HG03108 (cell line): ENCODE data around the gene SLC17A1.
"Not testable (repeated sequence)": the region's sequence is repeated elsewhere in the genome, so short reads cannot be mapped to it uniquely, and the experiment has no call there.

Experiments used
- ATAC-seq: cut with Tn5 transposase; IDR thresholded peaks from one replicate; pipeline ENCODE4 v1.9.1; 2021; ENCODE audit warnings: moderate library complexity; ENCODE audit not compliant: unreplicated experiment

SLC17A1 gene

GRCh38 chr6:25764611-25765010 lies 67.2 kb downstream of the SLC17A1 start:
- no peak for ATAC-seq

GRCh38 chr6:25757936-25758642 lies 73.8 kb downstream of the SLC17A1 start:
- ATAC-seq = no peak

- ATAC-seq = no peak
Observed at GRCh38 chr6:25756382-25757363, 75.2 kb downstream of the SLC17A1 start.

GRCh38 chr6:25755483-25755882 lies 76.4 kb downstream of the SLC17A1 start:
- no peak for ATAC-seq

GRCh38 chr6:25754535-25754934 lies 77.3 kb downstream of the SLC17A1 start, which contains the start of gene SLC17A4:
Gene SLC17A4, plus strand, starts transcription at chr6:25754742. Its CDS starts 7,221 bp downstream, at chr6:25761963.
- no peak for ATAC-seq

GRCh38 chr6:25753079-25753478 lies 78.8 kb downstream of the SLC17A1 start:
- ATAC-seq = no peak

- no peak for ATAC-seq
Observed at GRCh38 chr6:25750906-25751305, 80.9 kb downstream of the SLC17A1 start.

GRCh38 chr6:25749837-25750236 lies 82.0 kb downstream of the SLC17A1 start:
- no peak for ATAC-seq

GRCh38 chr6:25748601-25749517 lies 83.0 kb downstream of the SLC17A1 start:
- not testable (repeated sequence) for ATAC-seq

- no peak for ATAC-seq
Observed at GRCh38 chr6:25748049-25748448, 83.8 kb downstream of the SLC17A1 start.

- no peak for ATAC-seq
Observed at GRCh38 chr6:25747477-25747876, 84.4 kb downstream of the SLC17A1 start.

GRCh38 chr6:25746968-25747367 lies 84.9 kb downstream of the SLC17A1 start:
- ATAC-seq = no peak

- ATAC-seq = no peak
Observed at GRCh38 chr6:25745836-25746235, 86.0 kb downstream of the SLC17A1 start.

- no peak for ATAC-seq
Observed at GRCh38 chr6:25743868-25744267, 88.0 kb downstream of the SLC17A1 start.

GRCh38 chr6:25735261-25735660 lies 96.6 kb downstream of the SLC17A1 start:
- ATAC-seq = no peak
